SU-DHL-6 (cell line): ENCODE results near the gene LENEP.

Source experiments
- H2AFZ ChIP-seq: fragments of 200-600 bp; sonication (generic); 2 replicates; pipeline ENCODE4 v1.6.1; 2014; ENCODE audit warnings: low read depth, mild to moderate bottlenecking, moderate library complexity, mixed read lengths, antibody characterized with exemption, low read length; ENCODE audit not compliant: severe bottlenecking
- H3F3A ChIP-seq: fragments of 200-600 bp; shearing (Covaris generic); 2 replicates; pipeline ENCODE4 v1.6.0; 2016; ENCODE audit warnings: antibody characterized with exemption, mild to moderate bottlenecking; ENCODE audit not compliant: insufficient read depth
- H3K27ac ChIP-seq: fragments of 200-600 bp; sonication (generic); 2 replicates; pipeline ENCODE4 v1.5.1; 2016; ENCODE audit warnings: low read depth, mild to moderate bottlenecking, low read length, moderate library complexity, mixed read lengths
- H3K27me3 ChIP-seq: fragments of 200-600 bp; sonication (generic), shearing (Covaris generic); 2 replicates; pipeline ENCODE4 v1.6.0; 2014; ENCODE audit warnings: mild to moderate bottlenecking, low read length
- H3K36me3 ChIP-seq: fragments of 200-600 bp; sonication (generic); 2 replicates; pipeline ENCODE4 v1.6.1; 2014; ENCODE audit warnings: mild to moderate bottlenecking, low read length, mixed read lengths
- H3K4me2 ChIP-seq: fragments of 300-600, 200-600 bp; shearing (Covaris generic), sonication (generic); 2 replicates; pipeline ENCODE4 v1.6.0; 2014; ENCODE audit warnings: low read length, low read depth, mild to moderate bottlenecking; ENCODE audit not compliant: poor library complexity, severe bottlenecking
- H3K4me3 ChIP-seq: fragments of 200-600 bp; sonication (generic); 2 replicates; pipeline ENCODE4 v1.5.1; 2014; ENCODE audit warnings: antibody characterized with exemption, low read length, mild to moderate bottlenecking, mixed read lengths; ENCODE audit not compliant: insufficient read depth, poor library complexity, severe bottlenecking
- H3K79me2 ChIP-seq: fragments of 200-600 bp; sonication (generic); 2 replicates; pipeline ENCODE4 v1.6.1; 2014; ENCODE audit warnings: mild to moderate bottlenecking, low read length, moderate library complexity; ENCODE audit not compliant: insufficient read depth
- H3K9ac ChIP-seq: fragments of 200-600 bp; sonication (generic); 2 replicates; pipeline ENCODE4 v1.7.0; 2014; ENCODE audit warnings: mild to moderate bottlenecking, low read length
- H3K9me2 ChIP-seq: fragments of 200-600 bp; sonication (generic); replicated peaks from 2 replicates; pipeline ENCODE4 v1.6.1; 2014; ENCODE audit warnings: low read length; ENCODE audit not compliant: insufficient read depth
- H3K9me3 ChIP-seq: fragments of 200-600 bp; sonication (generic); 2 replicates; pipeline ENCODE4 v1.6.1; 2014; ENCODE audit warnings: low read length, mixed read lengths; ENCODE audit not compliant: insufficient read depth
- H4K20me1 ChIP-seq: fragments of 200-600 bp; sonication (generic); 2 replicates; pipeline ENCODE4 v1.6.1; 2014; ENCODE audit warnings: low read depth, mild to moderate bottlenecking, antibody characterized with exemption, low read length, moderate library complexity, mixed read lengths
- CTCF ChIP-seq: fragments of 200-600 bp; sonication (generic); IDR thresholded peaks from one replicate; pipeline ENCODE4 v1.5.1; 2017; ENCODE audit warnings: antibody characterized with exemption, mild to moderate bottlenecking, low read length, moderate library complexity; ENCODE audit not compliant: insufficient read depth, poor library complexity, severe bottlenecking
- EZH2phosphoT487 ChIP-seq: fragments of 200-600 bp; sonication (generic), shearing (Covaris generic); conservative IDR thresholded peaks from 2 replicates; pipeline ENCODE4 v1.6.1; 2018; ENCODE audit warnings: mild to moderate bottlenecking, antibody characterized with exemption, low read length, moderate library complexity, mixed read lengths

LENEP gene

GRCh38 chr1:155009742-155010141 is 16.4 kb downstream of the LENEP start:
- no peaks in the 10 kb centered on the region for H3K27me3 ChIP-seq
- no peak overlapping the region for H3K9ac ChIP-seq
- H3K79me2 ChIP-seq = no peaks in the 10 kb centered on the region
- H3K9me3 ChIP-seq = no peaks in the 10 kb centered on the region
- no peaks in the 10 kb centered on the region for H3K36me3 ChIP-seq
- no peak overlapping the region for H3K4me2 ChIP-seq
- TF ChIP-seq EZH2phosphoT487 = no peak
- TF ChIP-seq CTCF = no peak
- H3K27ac ChIP-seq = no peak overlapping the region
- H3F3A ChIP-seq = no peaks in the 10 kb centered on the region
- H2AFZ ChIP-seq = no peak overlapping the region
- no peaks in the 10 kb centered on the region for H4K20me1 ChIP-seq
- no peaks in the 10 kb centered on the region for H3K9me2 ChIP-seq
- H3K4me3 ChIP-seq = no peak overlapping the region

DNA sequence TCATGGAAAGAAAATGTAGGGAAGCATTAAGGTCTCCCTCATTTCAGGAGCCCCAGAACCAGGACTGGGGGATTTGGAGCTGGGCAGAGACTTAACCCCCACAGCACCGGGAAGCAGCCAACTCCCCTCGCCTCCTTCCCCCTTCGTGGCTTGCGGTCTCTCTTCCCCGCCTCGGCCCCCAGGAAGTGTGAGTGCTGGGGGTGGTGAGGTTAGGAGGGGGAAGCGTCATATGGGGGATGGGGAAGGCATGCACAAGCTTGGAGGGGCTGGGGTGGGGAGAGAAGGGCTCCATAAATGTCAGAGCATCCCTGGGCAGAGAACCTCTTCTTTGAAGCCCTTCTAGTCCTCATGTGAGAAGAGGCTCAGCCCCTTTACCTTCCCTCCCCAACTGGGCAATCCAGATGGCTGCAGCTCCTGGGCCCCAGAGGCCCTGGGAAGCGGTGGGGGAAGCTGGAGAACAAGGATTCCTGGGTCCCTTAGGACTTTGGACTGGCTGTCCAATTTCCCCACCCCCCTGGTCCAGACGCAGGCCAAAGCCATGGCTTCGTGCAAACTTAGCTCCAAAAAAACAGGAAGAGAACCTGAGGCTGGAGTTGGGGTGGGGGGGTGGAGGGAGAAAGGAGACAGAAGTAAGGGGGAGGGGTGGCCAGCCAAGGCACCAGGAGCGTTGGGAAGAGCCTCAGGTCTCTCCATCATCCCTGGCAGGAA is 17.0 kb downstream of the LENEP start:
- Histone ChIP-seq H3K27ac (no peak overlapping the region), H3K79me2 (no peaks in the 10 kb centered on the region), H3K4me2 (no peak overlapping the region), H3K9me3 (no peaks in the 10 kb centered on the region), H3K27me3 (no peaks in the 10 kb centered on the region), H3K4me3 (no peak overlapping the region), H2AFZ (no peak overlapping the region), H3K9ac (no peak overlapping the region), H4K20me1 (no peaks in the 10 kb centered on the region), H3K9me2 (no peaks in the 10 kb centered on the region), H3F3A (no peaks in the 10 kb centered on the region), H3K36me3 (no peaks in the 10 kb centered on the region)
- TF ChIP-seq EZH2phosphoT487 = no peak
- TF ChIP-seq CTCF = no peak

- Histone ChIP-seq H4K20me1 (no peaks in the 10 kb centered on the region), H2AFZ (no peak overlapping the region), H3K27ac (no peak overlapping the region), H3K9ac (no peak overlapping the region), H3K9me2 (no peaks in the 10 kb centered on the region), H3K36me3 (no peaks in the 10 kb centered on the region), H3K27me3 (no peaks in the 10 kb centered on the region), H3K9me3 (no peaks in the 10 kb centered on the region), H3K4me2 (no peak overlapping the region), H3K4me3 (no peak overlapping the region), H3K79me2 (no peaks in the 10 kb centered on the region), H3F3A (no peaks in the 10 kb centered on the region)
- TF ChIP-seq EZH2phosphoT487 (no peak), CTCF (no peak)
Observed at GRCh38 chr1:155011004-155011416, 17.6 kb downstream of the LENEP start.
